GM12801 (cell line): ENCODE results near the gene RNF14.

ENCODE experiments used
- CTCF ChIP-seq: IDR thresholded peaks from one replicate; pipeline ENCODE4 v1.5.1; 2011; ENCODE audit warnings: control low read depth; ENCODE audit not compliant: insufficient read length; ENCODE audit errors: extremely low read depth

The RNF14 gene

GRCh38 chr5:141968914-141969608, at the start of gene RNF14:
Gene RNF14 (plus strand): TSS chr5:141969105. CDS start chr5:141973589, 4,484 bp downstream.
- TF ChIP-seq CTCF = peak; percentile 63

GRCh38 chr5:141919218-141920119, 49.4 kb upstream of the RNF14 start:
- TF ChIP-seq CTCF = no peak

GRCh38 chr5:141920771-141921170, 48.1 kb upstream of the RNF14 start:
- TF ChIP-seq CTCF = no peak

- TF ChIP-seq CTCF = no peak
Observed at GRCh38 chr5:141923448-141924313, 45.2 kb upstream of the RNF14 start, which contains the start of gene DELE1. Gene DELE1 (plus strand): TSS chr5:141923871. CDS start chr5:141923942, 71 bp downstream.

- TF ChIP-seq CTCF = no peak
Observed at GRCh38 chr5:141926434-141926833, 42.5 kb upstream of the RNF14 start.

- no peak for TF ChIP-seq CTCF
Observed at GRCh38 chr5:141928051-141928450, 40.9 kb upstream of the RNF14 start.

GRCh38 chr5:141929398-141930058, 39.4 kb upstream of the RNF14 start:
- TF ChIP-seq CTCF = no peak
